GM12864 (cell line): ENCODE measurements around the gene RABAC1.

Experiments
- DNase-seq: peaks from one replicate; pipeline ENCODE4 v3.0.0-alpha.2; 2011; ENCODE audit warnings: low read depth
- H3K4me3 ChIP-seq: 2 replicates; pipeline ENCODE4 v1.5.1; 2011; ENCODE audit warnings: mild to moderate bottlenecking, low read depth, low read length, control low read depth
- TF ChIP-seq, protein P1 (sequence below): IDR thresholded peaks from 2 replicates; pipeline ENCODE4 v1.5.1; 2011; ENCODE audit warnings: low read depth, mild to moderate bottlenecking, moderate library complexity, low read length, control low read depth, inconsistent platforms; ENCODE audit errors: missing control alignments

RABAC1 gene

DNA sequence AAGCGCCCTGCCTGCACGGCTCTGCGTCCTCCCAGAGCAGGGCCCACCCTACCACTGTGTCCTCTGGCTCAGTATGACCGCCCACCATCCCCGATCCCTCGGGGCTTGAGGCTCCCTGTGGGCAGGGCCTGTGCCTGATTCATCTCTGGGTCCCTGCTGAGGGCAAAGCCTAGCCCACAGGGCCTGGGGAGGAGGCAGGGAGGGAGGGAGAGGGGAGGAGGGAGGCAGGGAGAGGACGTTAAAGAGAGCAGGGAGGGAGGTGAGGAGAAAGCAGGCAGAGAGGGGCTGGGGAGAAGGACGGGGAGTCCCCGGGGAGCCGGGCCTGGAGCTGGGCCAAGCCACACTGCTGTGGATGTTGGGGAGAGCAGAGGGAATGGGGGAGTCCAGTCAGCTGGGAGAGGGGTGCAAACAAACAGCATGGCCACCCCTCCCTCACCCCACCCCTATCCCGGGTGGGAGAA lies 26.8 kb downstream of the RABAC1 start:
- TF ChIP-seq, protein P1, sequence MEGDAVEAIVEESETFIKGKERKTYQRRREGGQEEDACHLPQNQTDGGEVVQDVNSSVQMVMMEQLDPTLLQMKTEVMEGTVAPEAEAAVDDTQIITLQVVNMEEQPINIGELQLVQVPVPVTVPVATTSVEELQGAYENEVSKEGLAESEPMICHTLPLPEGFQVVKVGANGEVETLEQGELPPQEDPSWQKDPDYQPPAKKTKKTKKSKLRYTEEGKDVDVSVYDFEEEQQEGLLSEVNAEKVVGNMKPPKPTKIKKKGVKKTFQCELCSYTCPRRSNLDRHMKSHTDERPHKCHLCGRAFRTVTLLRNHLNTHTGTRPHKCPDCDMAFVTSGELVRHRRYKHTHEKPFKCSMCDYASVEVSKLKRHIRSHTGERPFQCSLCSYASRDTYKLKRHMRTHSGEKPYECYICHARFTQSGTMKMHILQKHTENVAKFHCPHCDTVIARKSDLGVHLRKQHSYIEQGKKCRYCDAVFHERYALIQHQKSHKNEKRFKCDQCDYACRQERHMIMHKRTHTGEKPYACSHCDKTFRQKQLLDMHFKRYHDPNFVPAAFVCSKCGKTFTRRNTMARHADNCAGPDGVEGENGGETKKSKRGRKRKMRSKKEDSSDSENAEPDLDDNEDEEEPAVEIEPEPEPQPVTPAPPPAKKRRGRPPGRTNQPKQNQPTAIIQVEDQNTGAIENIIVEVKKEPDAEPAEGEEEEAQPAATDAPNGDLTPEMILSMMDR: no peak
- no peak overlapping the region for H3K4me3 ChIP-seq
- DNase-seq: no peak

DNA sequence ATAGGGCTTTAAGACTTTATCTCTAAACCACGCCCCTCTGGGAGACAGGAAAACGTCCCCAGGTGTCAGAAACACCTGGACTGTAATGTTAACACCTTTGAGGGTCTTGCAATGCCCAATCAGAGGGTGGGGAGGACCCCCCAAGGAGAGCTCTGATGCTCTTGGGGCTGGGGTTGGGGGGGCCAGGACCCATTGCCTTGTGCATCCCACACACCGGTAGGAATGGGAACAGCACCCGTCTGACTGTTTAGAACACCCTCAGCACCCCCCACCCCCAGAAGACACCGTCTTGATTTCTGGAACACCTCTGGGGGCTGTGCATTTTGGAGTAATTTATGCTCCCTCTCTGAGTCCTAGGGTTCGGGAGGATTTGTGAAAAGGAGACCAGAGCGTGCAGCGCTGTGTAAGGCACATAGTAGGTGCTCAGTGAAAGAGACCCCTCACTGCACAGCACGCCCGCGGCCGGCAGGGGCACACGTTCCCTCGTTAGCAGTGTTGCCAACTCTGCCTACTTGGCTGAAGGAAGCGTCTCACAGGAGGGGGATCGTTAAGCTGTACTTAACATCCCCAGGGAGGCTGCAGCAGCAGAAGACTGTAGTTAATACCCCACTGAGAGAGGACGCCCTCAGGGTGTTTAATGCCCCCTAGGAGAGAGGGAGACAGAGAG lies 28.1 kb downstream of the RABAC1 start:
- H3K4me3 ChIP-seq: no peak overlapping the region
- TF ChIP-seq, protein P1: peak; percentile 71
- no peak for DNase-seq

DNA sequence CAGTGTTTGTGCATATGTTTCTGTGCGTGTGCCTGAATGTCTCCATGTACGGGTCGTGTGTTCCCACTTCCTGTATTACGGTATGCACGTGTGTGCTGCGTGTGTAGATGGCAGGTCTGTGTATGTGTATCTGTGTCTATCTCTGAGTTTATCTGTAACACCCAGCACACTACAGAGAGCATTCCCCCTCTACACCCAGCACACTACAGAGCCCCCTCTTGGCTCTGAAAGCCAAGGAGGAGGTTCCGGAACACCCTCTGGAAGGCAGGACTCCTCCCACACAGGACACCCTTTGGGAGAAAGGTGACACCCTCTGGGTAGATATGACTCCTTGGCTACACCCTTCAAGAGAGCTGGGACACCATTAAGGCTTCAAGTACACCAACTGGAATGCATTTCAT lies 28.8 kb downstream of the RABAC1 start:
- H3K4me3 ChIP-seq: no peak overlapping the region
- TF ChIP-seq, protein P1: no peak

DNA sequence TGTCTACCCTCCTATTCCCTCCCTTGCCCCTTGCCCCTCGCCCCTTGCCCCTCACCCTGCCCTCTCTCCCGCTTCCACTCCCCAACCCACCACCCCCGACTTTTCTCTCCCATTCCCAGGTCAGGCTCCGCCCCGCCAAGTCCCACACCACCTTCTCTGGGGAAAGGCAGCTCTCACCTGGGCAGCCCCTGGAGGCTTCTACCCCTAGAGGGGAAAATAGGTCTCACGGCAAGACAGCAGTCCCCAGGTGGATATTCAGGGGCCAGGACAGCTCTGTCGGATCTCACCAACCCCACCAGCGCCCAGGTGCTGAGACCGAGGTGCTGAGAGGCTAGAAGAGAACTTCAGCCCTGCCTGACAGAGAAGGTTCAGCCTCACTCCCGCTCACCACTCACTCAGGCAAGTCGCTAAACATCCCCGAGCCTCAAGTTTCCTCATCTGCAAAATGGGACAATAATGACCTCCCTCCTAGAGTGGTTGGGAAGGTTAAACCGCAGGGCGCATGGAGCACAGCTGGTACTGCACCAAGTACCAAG lies 29.5 kb downstream of the RABAC1 start:
- H3K4me3 ChIP-seq: no peak overlapping the region; the same call in 1 of the 2 replicates
- TF ChIP-seq, protein P1: no peak
- no peak for DNase-seq

More for the DNA sequence above, 28.8 kb downstream of the RABAC1 start:
- DNase-seq: no peak

DNA sequence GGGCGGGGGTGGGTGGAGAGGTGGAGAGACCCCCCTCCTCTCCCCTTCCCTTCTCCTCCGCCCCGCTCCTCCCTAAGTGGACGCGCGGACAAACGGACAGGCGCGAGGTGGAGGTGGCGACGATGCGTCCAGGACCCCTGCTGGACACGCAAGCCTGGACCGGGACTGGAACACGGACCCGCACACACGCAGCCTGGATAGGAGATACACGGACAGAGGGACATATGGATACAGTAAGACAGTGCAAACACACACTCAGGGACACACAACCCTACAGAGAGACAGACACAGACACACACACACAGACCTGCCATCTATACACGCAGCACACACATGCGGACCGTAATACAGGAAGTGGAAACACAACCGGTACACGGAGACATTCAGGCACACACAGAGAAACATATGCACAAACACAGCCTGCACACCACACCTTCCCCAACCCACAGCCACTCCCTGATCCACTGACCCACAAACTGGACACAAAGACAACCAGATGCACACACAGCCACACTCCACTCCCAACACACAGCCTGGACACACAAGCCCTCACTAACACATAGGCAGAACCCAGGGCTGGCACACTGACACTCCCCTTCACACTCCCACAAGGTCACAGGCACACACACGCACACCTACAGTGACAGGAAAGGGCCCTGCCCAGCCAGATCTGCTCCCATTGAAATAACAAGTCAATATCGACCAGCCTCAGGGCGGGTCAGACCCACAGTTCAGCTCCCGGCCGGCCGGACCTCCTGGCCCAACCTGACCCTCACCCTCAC lies 30.2 kb downstream of the RABAC1 start:
- DNase-seq: no peak
- peak overlapping the region; percentile 54 for H3K4me3 ChIP-seq
- TF ChIP-seq, protein P1: no peak

DNA sequence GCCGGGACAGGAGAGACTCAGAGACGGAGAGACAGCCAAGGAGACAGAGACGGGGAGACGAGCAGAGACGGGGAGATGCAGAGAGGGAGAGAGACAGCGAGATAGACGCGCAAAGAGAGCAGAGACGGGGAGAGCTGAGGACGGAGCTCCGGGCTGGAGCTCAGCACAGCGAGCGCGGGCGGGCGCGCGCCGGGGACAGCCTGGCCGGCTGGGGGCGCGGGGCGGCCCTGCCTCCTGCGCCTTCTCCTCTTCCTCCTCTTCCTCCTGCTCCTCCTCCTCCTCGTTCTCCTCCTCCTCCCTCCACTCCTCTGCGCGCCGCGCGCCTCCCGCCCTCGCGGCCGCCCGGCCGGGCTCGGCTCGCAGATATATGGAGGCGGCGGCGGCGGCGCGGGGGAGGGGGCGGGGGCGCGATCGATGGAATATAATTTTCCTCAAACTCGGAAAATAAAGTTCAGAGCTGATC lies 30.9 kb downstream of the RABAC1 start, which contains the start of gene ERFL:
Gene ERFL (minus strand): TSS at position 229 of the 463 bp plus-strand sequence. CDS start 15,530 bp downstream, outside the sequence.
- peak within 1 kb of the TSS; percentile 54 for H3K4me3 ChIP-seq

More for the DNA sequence above, 30.9 kb downstream of the RABAC1 start, which contains the start of gene ERFL:
- TF ChIP-seq, protein P1: no peak
- no peak for DNase-seq
